WTC11 (cell line): ENCODE data around the gene OR5AN1. TPM values are rescaled to one million over a fixed set of nuclear protein-coding genes. Genes with fewer than 3 reads are reported as not detected.

Source experiments
- ATAC-seq: fragments of 200-7000 bp; cut with Tn5 transposase; 2 replicates; pipeline ENCODE4 v1.10.0; 2021; ENCODE audit warnings: mild to moderate bottlenecking, moderate library complexity
- CTCF ChIA-PET: fragments of 300-600 bp; sonication (Branson Sonifier 250); formaldehyde crosslinking; loops from one replicate; lab custom pipeline; 2021; ENCODE audit warnings: antibody characterized with exemption; lab: Charles Lee
- POLR2A ChIA-PET: fragments of 350-600 bp; sonication (Branson Sonifier 250); formaldehyde crosslinking; loops from one replicate; lab custom pipeline; 2021; ENCODE audit warnings: antibody characterized with exemption; lab: Charles Lee
- DNase-seq: peaks from one replicate; pipeline ENCODE4 v3.0.0; 2021; ENCODE audit warnings: low spot score
- H3K27ac Mint-ChIP-seq: 2 replicates; pipeline ENCODE4 v1.8.0; 2021; ENCODE audit warnings: mixed read lengths
- H3K27me3 Mint-ChIP-seq: 2 replicates; pipeline ENCODE4 v1.8.0; 2021; ENCODE audit warnings: low read depth, mild to moderate bottlenecking, moderate library complexity, mixed read lengths
- H3K36me3 Mint-ChIP-seq: 2 replicates; pipeline ENCODE4 v1.8.0; 2021; ENCODE audit warnings: mixed read lengths
- H3K4me1 Mint-ChIP-seq: 2 replicates; pipeline ENCODE4 v1.8.0; 2022; ENCODE audit warnings: mixed read lengths
- H3K4me3 Mint-ChIP-seq: 2 replicates; pipeline ENCODE4 v1.8.0; 2021; ENCODE audit warnings: mild to moderate bottlenecking, moderate library complexity, mixed read lengths
- H3K9me3 Mint-ChIP-seq: 2 replicates; pipeline ENCODE4 v1.8.0; 2021; ENCODE audit warnings: mixed read lengths
- AFF4 ChIP-seq: sonication (generic); formaldehyde crosslinking; IDR thresholded peaks from 2 replicates; pipeline ENCODE4 v1.8.1; 2023; ENCODE audit warnings: mild to moderate bottlenecking, missing genetic modification reagents, borderline replicate concordance
- CREB1 ChIP-seq: sonication (generic); formaldehyde crosslinking; IDR thresholded peaks from 2 replicates; pipeline ENCODE4 v1.8.0; 2023; ENCODE audit warnings: mild to moderate bottlenecking, missing genetic modification reagents
- ELF4 ChIP-seq: sonication (generic); formaldehyde crosslinking; IDR thresholded peaks from 2 replicates; pipeline ENCODE4 v1.8.1; 2022; ENCODE audit warnings: low read depth, mild to moderate bottlenecking, moderate library complexity, missing genetic modification reagents
- HMGA2 ChIP-seq: fragments of 250-450 bp; sonication (Bioruptor Pico); IDR thresholded peaks from 2 replicates; pipeline ENCODE4 v1.4.0; 2021; ENCODE audit warnings: mild to moderate bottlenecking, moderate library complexity
- IRF1 ChIP-seq: sonication (generic); formaldehyde crosslinking; IDR thresholded peaks from 2 replicates; pipeline ENCODE4 v1.8.0; 2023; ENCODE audit warnings: missing genetic modification reagents
- JUN ChIP-seq: sonication (generic); formaldehyde crosslinking; IDR thresholded peaks from 2 replicates; pipeline ENCODE4 v1.8.0; 2023; ENCODE audit warnings: mild to moderate bottlenecking, missing genetic modification reagents
- KAT7 ChIP-seq: sonication (generic); formaldehyde crosslinking; IDR thresholded peaks from 2 replicates; pipeline ENCODE4 v1.8.1; 2023; ENCODE audit warnings: missing genetic modification reagents, mild to moderate bottlenecking, borderline replicate concordance
- MAX ChIP-seq: sonication (generic); formaldehyde crosslinking; IDR thresholded peaks from 2 replicates; pipeline ENCODE4 v1.8.0; 2022; ENCODE audit warnings: mild to moderate bottlenecking, missing genetic modification reagents
- NFE2L1 ChIP-seq: sonication (generic); formaldehyde crosslinking; IDR thresholded peaks from 2 replicates; pipeline ENCODE4 v1.8.1; 2023; ENCODE audit warnings: missing genetic modification reagents
- NR2C2 ChIP-seq: sonication (generic); formaldehyde crosslinking; IDR thresholded peaks from 2 replicates; pipeline ENCODE4 v1.8.0; 2022; ENCODE audit warnings: mild to moderate bottlenecking, missing genetic modification reagents
- NR3C1 ChIP-seq: sonication (generic); formaldehyde crosslinking; conservative IDR thresholded peaks from 2 replicates; pipeline ENCODE4 v1.8.1; 2023; ENCODE audit warnings: low read depth, mild to moderate bottlenecking, missing genetic modification reagents
- RELA ChIP-seq: sonication (generic); formaldehyde crosslinking; IDR thresholded peaks from 2 replicates; pipeline ENCODE4 v1.8.1; 2022; ENCODE audit warnings: missing genetic modification reagents, mild to moderate bottlenecking, borderline replicate concordance
- SOX15 ChIP-seq: fragments of 250-450 bp; sonication (Bioruptor Pico); IDR thresholded peaks from 2 replicates; pipeline ENCODE4 v1.9.0; 2021; ENCODE audit warnings: mild to moderate bottlenecking
- SP1 ChIP-seq: sonication (generic); formaldehyde crosslinking; conservative IDR thresholded peaks from 2 replicates; pipeline ENCODE4 v1.8.1; 2022; ENCODE audit warnings: missing genetic modification reagents
- STAT6 ChIP-seq: sonication (generic); formaldehyde crosslinking; conservative IDR thresholded peaks from 2 replicates; pipeline ENCODE4 v1.8.1; 2023; ENCODE audit warnings: mild to moderate bottlenecking, low read depth, missing genetic modification reagents, moderate library complexity
- TCF7 ChIP-seq: sonication (generic); formaldehyde crosslinking; IDR thresholded peaks from 2 replicates; pipeline ENCODE4 v1.8.0; 2022; ENCODE audit warnings: mild to moderate bottlenecking, low read depth, missing genetic modification reagents, moderate library complexity
- TEAD4 ChIP-seq: sonication (generic); formaldehyde crosslinking; IDR thresholded peaks from 2 replicates; pipeline ENCODE4 v1.8.0; 2022; ENCODE audit warnings: mild to moderate bottlenecking, missing genetic modification reagents
- ZMAT4 ChIP-seq: fragments of 250-450 bp; sonication (Bioruptor Pico); IDR thresholded peaks from 2 replicates; pipeline ENCODE4 v1.9.0; 2021; ENCODE audit warnings: mild to moderate bottlenecking
- ZNF138 ChIP-seq: sonication (generic); formaldehyde crosslinking; conservative IDR thresholded peaks from 2 replicates; pipeline ENCODE4 v1.8.1; 2022; ENCODE audit warnings: mild to moderate bottlenecking, moderate library complexity, missing genetic modification reagents
- ZNF219 ChIP-seq: sonication (generic); formaldehyde crosslinking; IDR thresholded peaks from 2 replicates; pipeline ENCODE4 v1.8.0; 2023; ENCODE audit warnings: missing genetic modification reagents, mild to moderate bottlenecking, borderline replicate concordance
- ZNF263 ChIP-seq: sonication (generic); formaldehyde crosslinking; IDR thresholded peaks from 2 replicates; pipeline ENCODE4 v1.8.1; 2022; ENCODE audit warnings: low read depth, mild to moderate bottlenecking, moderate library complexity, missing genetic modification reagents
- ZNF396 ChIP-seq: fragments of 250-450 bp; sonication (Bioruptor Pico); IDR thresholded peaks from 2 replicates; pipeline ENCODE4 v1.8.0; 2021; ENCODE audit warnings: mild to moderate bottlenecking, moderate library complexity, borderline replicate concordance
- ZNF425 ChIP-seq: fragments of 250-450 bp; sonication (Bioruptor Pico); conservative IDR thresholded peaks from 2 replicates; pipeline ENCODE4 v1.9.0; 2021; ENCODE audit warnings: mild to moderate bottlenecking
- total RNA-seq: library from RNA; stranded (reverse); gene quantifications from 3 replicates; pipeline ENCODE4 v1.2.3, GENCODE V29; 2021

Gene OR5AN1
- total RNA-seq, 1 experiment from 2014 or later = not detected

- H3K27ac Mint-ChIP-seq = no peak overlapping the region
- no peaks in the 10 kb centered on the region for H3K27me3 Mint-ChIP-seq
- ChIA-PET CTCF (no interaction called here), POLR2A (no interaction called here)
- H3K4me3 Mint-ChIP-seq = no peak overlapping the region
- DNase-seq (no peak), ATAC-seq (no peak)
- no peaks in the 10 kb centered on the region for H3K4me1 Mint-ChIP-seq
- peaks cover 9% of the 10 kb centered on the region for H3K36me3 Mint-ChIP-seq
- TF ChIP-seq AFF4 (CRISPR knock-in tag) (no peak), ZMAT4 (no peak), TEAD4 (CRISPR knock-in tag) (no peak), HMGA2 (CRISPR knock-in tag) (no peak), NFE2L1 (CRISPR knock-in tag) (no peak)
- peaks cover 37% of the 10 kb centered on the region for H3K9me3 Mint-ChIP-seq
Observed at GRCh38 chr11:59415111-59415510, 56.4 kb downstream of the OR5AN1 start.

GRCh38 chr11:59416613-59417012 lies 57.9 kb downstream of the OR5AN1 start:
- H3K27me3 Mint-ChIP-seq = no peaks in the 10 kb centered on the region
- H3K4me1 Mint-ChIP-seq = no peaks in the 10 kb centered on the region
- TF ChIP-seq CREB1 (CRISPR knock-in tag) = no peak
- no peak for TF ChIP-seq MAX
- TF ChIP-seq NR3C1 = no peak
- TF ChIP-seq NR2C2 (CRISPR knock-in tag) = no peak
- no peak for TF ChIP-seq IRF1
- TF ChIP-seq TCF7 (CRISPR knock-in tag) = no peak
- ChIA-PET POLR2A (no interaction called here), CTCF (interaction anchor here (0.9 kb wide), 1 partner anchor 231 kb away, joined by 5 read pairs; no protein-coding TSS in a partner anchor)
- 0 out of 2 replicates have a peak, but pooled peaks cover 2% of the 10 kb centered on the region for H3K36me3 Mint-ChIP-seq
- no peak overlapping the region for H3K27ac Mint-ChIP-seq
- DNase-seq (no peak), ATAC-seq (no peak)
- H3K4me3 Mint-ChIP-seq = no peak overlapping the region
- H3K9me3 Mint-ChIP-seq = peaks cover 31% of the 10 kb centered on the region

GRCh38 chr11:59417023-59417422 lies 58.3 kb downstream of the OR5AN1 start:
- CTCF ChIA-PET = no interaction called here
- no peak overlapping the region for H3K27ac Mint-ChIP-seq
- no peak for DNase-seq
- no peak overlapping the region for H3K4me3 Mint-ChIP-seq
- H3K27me3 Mint-ChIP-seq = no peaks in the 10 kb centered on the region
- no peak for ATAC-seq
- H3K4me1 Mint-ChIP-seq = no peaks in the 10 kb centered on the region
- H3K9me3 Mint-ChIP-seq = peaks cover 35% of the 10 kb centered on the region
- TF ChIP-seq RELA (CRISPR knock-in tag) (no peak), ZNF396 (CRISPR knock-in tag) (no peak), ZNF425 (CRISPR knock-in tag) (no peak), STAT6 (CRISPR knock-in tag) (no peak), ELF4 (CRISPR knock-in tag) (no peak), ZNF138 (CRISPR knock-in tag) (no peak), JUN (CRISPR knock-in tag) (no peak), ZNF263 (no peak), KAT7 (no peak), ZNF219 (CRISPR knock-in tag) (no peak), SP1 (CRISPR knock-in tag) (no peak), SOX15 (CRISPR knock-in tag) (no peak)
- H3K36me3 Mint-ChIP-seq = 0 out of 2 replicates have a peak, but pooled peaks cover 2% of the 10 kb centered on the region
- POLR2A ChIA-PET = no interaction called here
